Measurements from ENCODE around the gene FGD4. TPM values are rescaled to one million over a fixed set of nuclear protein-coding genes. Genes with fewer than 3 reads are reported as not detected.

FGD4 gene
- total and polyA plus RNA-seq, 9 of the 15 experiments (the other 6 are each of a cell fraction or from before 2014, with no cell fraction given) = 0.05 to 0.51 (median 0.27) TPM

GRCh38 chr12:32488132-32488531 is 88.8 kb downstream of the FGD4 start:
- no peaks in the 10 kb centered on the region for H3K9me1 ChIP-seq (ENCODE audit: control insufficient read depth, insufficient read depth, low read length)
- H3K4me3 ChIP-seq = no peak overlapping the region
- DNase-seq (ENCODE audit: extremely low read depth in 1 of 4, low spot score in 3 of 4) (no peak), ATAC-seq (no peak), FAIRE-seq (no peak)
- H3K79me2 ChIP-seq (ENCODE audit: control insufficient read depth, insufficient read depth, low read length) = no peaks in the 10 kb centered on the region
- BruUV-seq (replicated peaks) = no TSS peak
- TF ChIP-seq POU5F1 (IDR thresholded peaks at IDR 0.05; ENCODE audit: borderline replicate concordance, low read depth, low read length, partially characterized antibody) (no peak), RAD51 (IDR thresholded peaks at IDR 0.05; ENCODE audit: borderline replicate concordance, low read depth) (no peak), ZNF76 (CRISPR knock-in tag; IDR thresholded peaks at IDR 0.05; ENCODE audit: borderline replicate concordance) (no peak), GATAD2A (IDR thresholded peaks at IDR 0.05) (no peak), JUNB (CRISPR knock-in tag; conservative IDR thresholded peaks at IDR 0.05) (no peak), HNRNPL (IDR thresholded peaks at IDR 0.05; ENCODE audit: low read depth, low read length) (no peak), ZNF146 (CRISPR knock-in tag; IDR thresholded peaks at IDR 0.05; ENCODE audit: unreplicated experiment) (no peak)
- POLR2A ChIA-PET = no interaction called here
- H3K9ac ChIP-seq (ENCODE audit: insufficient read depth in 1 of 2, low read depth in 2 of 2, low read length in 2 of 2) = no peak overlapping the region
- in situ Hi-C loops (cut with MboI) = no loop called here
- no peak overlapping the region for H3K27ac ChIP-seq (ENCODE audit: extremely low read depth, low read depth, low read length)
- no peak overlapping the region for H3K4me2 ChIP-seq (ENCODE audit: insufficient read depth, low read length)
- no peaks in the 10 kb centered on the region for H3K4me1 ChIP-seq (replicated peaks in 1 of 2; ENCODE audit: control insufficient read depth in 2 of 2, insufficient read depth in 2 of 2, low read length in 2 of 2)
- intact Hi-C loops (cut with micrococcal nuclease) = no loop called here
- no peaks in the 10 kb centered on the region for H3K9me3 ChIP-seq (replicated peaks; ENCODE audit: control insufficient read depth, insufficient read depth, low read depth, low read length)
- no peaks in the 10 kb centered on the region for H3K36me3 ChIP-seq (ENCODE audit: control insufficient read depth, insufficient read depth, low read length)
- CTCF ChIA-PET (ENCODE audit: low intra/inter-chr PET ratio) = no interaction called here
- WGBS (ENCODE audit: insufficient coverage, low coverage, missing lambda C conversion rate) = 6% methylated on average over 2 of the region's 2 CpGs
- no peak overlapping the region for H2AFZ ChIP-seq (ENCODE audit: low read depth, low read length)
- H3K27me3 ChIP-seq (ENCODE audit: control insufficient read depth in 2 of 2, insufficient read depth in 2 of 2, low read length in 2 of 2) = peaks cover 0 to 4% of the 10 kb centered on the region in 2 experiments; a peak in 2 of 5 replicates
- H4K20me1 ChIP-seq (replicated peaks; ENCODE audit: control insufficient read depth, insufficient read depth, low read length) = no peaks in the 10 kb centered on the region

DNA sequence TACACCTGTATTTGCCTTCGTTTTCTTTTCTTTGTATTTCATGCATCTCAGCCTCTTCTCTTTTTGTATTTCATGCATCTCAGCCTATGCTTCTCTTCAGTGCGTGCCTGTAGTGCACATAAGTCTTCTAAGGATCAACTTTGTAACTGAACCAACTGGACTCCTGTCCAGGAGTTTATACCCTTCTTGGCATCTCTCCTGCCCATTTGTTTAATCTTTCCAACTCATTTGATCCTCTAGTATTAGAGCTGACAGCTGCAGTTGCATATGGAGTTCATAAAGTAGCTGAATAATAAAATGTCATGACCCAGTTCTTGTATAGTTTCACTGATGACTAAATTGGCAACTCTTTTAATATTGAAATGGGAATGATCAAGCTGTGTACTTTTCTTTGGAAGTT is 89.7 kb downstream of the FGD4 start:
- ATAC-seq = no peak
- no peak for TF ChIP-seq ZNF561 (CRISPR knock-in tag; conservative IDR thresholded peaks at IDR 0.05)
- no peak overlapping the region for H2AFZ ChIP-seq (ENCODE audit: low read depth, low read length)
- in situ Hi-C loops (cut with MboI) = no loop called here
- H3K9ac ChIP-seq (ENCODE audit: insufficient read depth in 1 of 2, low read depth in 2 of 2, low read length in 2 of 2) = no peak overlapping the region
- no peaks in the 10 kb centered on the region for H3K9me1 ChIP-seq (ENCODE audit: control insufficient read depth, insufficient read depth, low read length)
- peaks cover 2 to 4% of the 10 kb centered on the region in 2 experiments; a peak in 3 of 5 replicates for H3K27me3 ChIP-seq (ENCODE audit: control insufficient read depth in 2 of 2, insufficient read depth in 2 of 2, low read length in 2 of 2)
- intact Hi-C loops (cut with micrococcal nuclease) = no loop called here
- ChIA-PET CTCF (ENCODE audit: low intra/inter-chr PET ratio) (no interaction called here), POLR2A (interaction anchor here (0.6 kb wide), 1 partner anchor 38 kb away, joined by 3 read pairs; no protein-coding TSS in a partner anchor)
- 0% methylated on average over 2 of the region's 2 CpGs for WGBS (ENCODE audit: insufficient coverage, low coverage, missing lambda C conversion rate)
- H3K27ac ChIP-seq (ENCODE audit: extremely low read depth, low read depth, low read length) = no peak overlapping the region
- H3K4me2 ChIP-seq (ENCODE audit: insufficient read depth, low read length) = no peak overlapping the region
- FAIRE-seq = no peak
- no peaks in the 10 kb centered on the region for H3K36me3 ChIP-seq (ENCODE audit: control insufficient read depth, insufficient read depth, low read length)
- BruUV-seq (replicated peaks) = no TSS peak
- H3K9me3 ChIP-seq (replicated peaks; ENCODE audit: control insufficient read depth, insufficient read depth, low read depth, low read length) = no peaks in the 10 kb centered on the region
- H4K20me1 ChIP-seq (replicated peaks; ENCODE audit: control insufficient read depth, insufficient read depth, low read length) = no peaks in the 10 kb centered on the region
- no peaks in the 10 kb centered on the region for H3K4me1 ChIP-seq (replicated peaks in 1 of 2; ENCODE audit: control insufficient read depth in 2 of 2, insufficient read depth in 2 of 2, low read length in 2 of 2)
- H3K4me3 ChIP-seq = no peak overlapping the region
- no peaks in the 10 kb centered on the region for H3K79me2 ChIP-seq (ENCODE audit: control insufficient read depth, insufficient read depth, low read length)
- DNase-seq (ENCODE audit: extremely low read depth in 1 of 4, low spot score in 3 of 4) = no peak

Data from K562 (cell line).